Stimulated activated CD4-positive, alpha-beta T cell treated with anti-CD3 and anti-CD28 coated beads, Interleukin-4, amount 100 ng/mL, for 24 hours (primary cell): ENCODE results near the gene DIAPH3.

Source experiments
- DNase-seq: peaks from one replicate; pipeline ENCODE4 v3.0.0-alpha.2; 2020

Gene DIAPH3

GRCh38 chr13:60012488-60012887 lies 151.2 kb downstream of the DIAPH3 start:
- no peak for DNase-seq

GRCh38 chr13:60009300-60010253 lies 154.2 kb downstream of the DIAPH3 start:
- no peak for DNase-seq

- DNase-seq, result no peak
These were observed 161.8 kb downstream of the DIAPH3 start for GRCh38 chr13:60001889-60002288.

- no peak for DNase-seq
These were observed 162.8 kb downstream of the DIAPH3 start for GRCh38 chr13:60000976-60001375.

- DNase-seq, result no peak
These were observed 163.6 kb downstream of the DIAPH3 start for GRCh38 chr13:60000081-60000480.

GRCh38 chr13:59997976-59998375 lies 165.8 kb downstream of the DIAPH3 start:
- DNase-seq, result no peak

- DNase-seq, result no peak
These were observed 167.2 kb downstream of the DIAPH3 start for GRCh38 chr13:59996461-59996980.

- no peak for DNase-seq
These were observed 172.3 kb downstream of the DIAPH3 start for GRCh38 chr13:59991395-59991794.

- no peak for DNase-seq
These were observed 180.9 kb downstream of the DIAPH3 start for GRCh38 chr13:59982631-59983382.

- DNase-seq, result no peak
These were observed 184.1 kb downstream of the DIAPH3 start for GRCh38 chr13:59979589-59979988.

- no peak for DNase-seq
These were observed 184.9 kb downstream of the DIAPH3 start for GRCh38 chr13:59978862-59979261.

- DNase-seq, result no peak
These were observed 186.9 kb downstream of the DIAPH3 start for GRCh38 chr13:59976856-59977255.

- DNase-seq, result no peak
These were observed 187.8 kb downstream of the DIAPH3 start for GRCh38 chr13:59975807-59976435.

GRCh38 chr13:59970847-59971246 lies 192.9 kb downstream of the DIAPH3 start:
- DNase-seq, result no peak

- DNase-seq, result no peak
These were observed 199.9 kb downstream of the DIAPH3 start for GRCh38 chr13:59963827-59964226.

GRCh38 chr13:59963383-59963782 lies 200.3 kb downstream of the DIAPH3 start:
- no peak for DNase-seq

GRCh38 chr13:59962343-59962742 lies 201.4 kb downstream of the DIAPH3 start:
- DNase-seq, result no peak

GRCh38 chr13:59960683-59961082 lies 203.0 kb downstream of the DIAPH3 start:
- DNase-seq, result no peak

GRCh38 chr13:59957438-59957837 lies 206.3 kb downstream of the DIAPH3 start:
- DNase-seq, result no peak

- no peak for DNase-seq
These were observed 209.1 kb downstream of the DIAPH3 start for GRCh38 chr13:59954601-59955000.

- no peak for DNase-seq
These were observed 212.7 kb downstream of the DIAPH3 start for GRCh38 chr13:59951011-59951410.

- no peak for DNase-seq
These were observed 213.5 kb downstream of the DIAPH3 start for GRCh38 chr13:59950266-59950665.

GRCh38 chr13:59948686-59949085 lies 215.0 kb downstream of the DIAPH3 start:
- no peak for DNase-seq
